MCF 10A (cell line): ENCODE measurements around the gene RNF214. TPM values are rescaled to one million over a fixed set of nuclear protein-coding genes. Genes with fewer than 3 reads are reported as not detected.

Experiments
- BruUV-seq: library from RNA; stranded (reverse); fragments of 400-500 nt; replicated peaks from 2 replicates; lab custom pipeline; 2021; lab: Mats Ljungman, UMichigan
- CTCF ChIA-PET: fragments of 300-600 bp; sonication (Branson Sonifier 250); formaldehyde crosslinking; extraction: SDS; loops from one replicate; lab custom pipeline; 2021; ENCODE audit warnings: antibody characterized with exemption, inconsistent platforms; lab: Yijun Ruan, JAX
- POLR2A ChIA-PET: fragments of 300-600, 350-650 bp; sonication (Branson Sonifier 250); formaldehyde crosslinking; extraction: SDS; loops from one replicate; lab custom pipeline; 2020; ENCODE audit warnings: antibody characterized with exemption, inconsistent platforms; lab: Yijun Ruan, JAX
- DNase-seq: peaks from one replicate; pipeline ENCODE4 v3.0.0-alpha.2; 2018; ENCODE audit not compliant: unreplicated experiment
- H3K27ac Mint-ChIP-seq: one replicate; pipeline ENCODE4 v1.8.0; 2022; ENCODE audit warnings: mild to moderate bottlenecking, low read depth, mixed read lengths; ENCODE audit not compliant: unreplicated experiment
- H3K27me3 Mint-ChIP-seq: one replicate; pipeline ENCODE4 v1.8.0; 2022; ENCODE audit warnings: mixed read lengths; ENCODE audit not compliant: insufficient read depth, unreplicated experiment
- H3K36me3 Mint-ChIP-seq: one replicate; pipeline ENCODE4 v1.8.0; 2022; ENCODE audit warnings: mild to moderate bottlenecking, moderate library complexity, mixed read lengths; ENCODE audit not compliant: insufficient read depth, unreplicated experiment
- H3K4me1 Mint-ChIP-seq: one replicate; pipeline ENCODE4 v1.8.0; 2022; ENCODE audit warnings: mixed read lengths; ENCODE audit not compliant: insufficient read depth, unreplicated experiment
- H3K4me3 Mint-ChIP-seq: one replicate; pipeline ENCODE4 v1.8.0; 2022; ENCODE audit warnings: mild to moderate bottlenecking, moderate library complexity, mixed read lengths; ENCODE audit not compliant: unreplicated experiment
- H3K9me3 Mint-ChIP-seq: one replicate; pipeline ENCODE4 v1.8.0; 2022; ENCODE audit warnings: mixed read lengths; ENCODE audit not compliant: unreplicated experiment
- intact Hi-C: fragments of 100-400 bp; cut with micrococcal nuclease; formaldehyde crosslinking; loops from 2 replicates; pipeline ENCODE4 v1.14.1; 2022
- total RNA-seq: library from RNA; stranded (reverse); gene quantifications from 2 replicates; pipeline ENCODE4 v1.2.3, GENCODE V29; 2022
- TF ChIP-seq, protein P1 (sequence below): fragments of 200-600 bp; IDR thresholded peaks from one replicate; pipeline ENCODE4 v1.8.0; 2022; ENCODE audit warnings: antibody characterized with exemption, mild to moderate bottlenecking; ENCODE audit not compliant: unreplicated experiment

The RNF214 gene
- total RNA-seq, 1 experiment from 2014 or later = 23.3 TPM

DNA sequence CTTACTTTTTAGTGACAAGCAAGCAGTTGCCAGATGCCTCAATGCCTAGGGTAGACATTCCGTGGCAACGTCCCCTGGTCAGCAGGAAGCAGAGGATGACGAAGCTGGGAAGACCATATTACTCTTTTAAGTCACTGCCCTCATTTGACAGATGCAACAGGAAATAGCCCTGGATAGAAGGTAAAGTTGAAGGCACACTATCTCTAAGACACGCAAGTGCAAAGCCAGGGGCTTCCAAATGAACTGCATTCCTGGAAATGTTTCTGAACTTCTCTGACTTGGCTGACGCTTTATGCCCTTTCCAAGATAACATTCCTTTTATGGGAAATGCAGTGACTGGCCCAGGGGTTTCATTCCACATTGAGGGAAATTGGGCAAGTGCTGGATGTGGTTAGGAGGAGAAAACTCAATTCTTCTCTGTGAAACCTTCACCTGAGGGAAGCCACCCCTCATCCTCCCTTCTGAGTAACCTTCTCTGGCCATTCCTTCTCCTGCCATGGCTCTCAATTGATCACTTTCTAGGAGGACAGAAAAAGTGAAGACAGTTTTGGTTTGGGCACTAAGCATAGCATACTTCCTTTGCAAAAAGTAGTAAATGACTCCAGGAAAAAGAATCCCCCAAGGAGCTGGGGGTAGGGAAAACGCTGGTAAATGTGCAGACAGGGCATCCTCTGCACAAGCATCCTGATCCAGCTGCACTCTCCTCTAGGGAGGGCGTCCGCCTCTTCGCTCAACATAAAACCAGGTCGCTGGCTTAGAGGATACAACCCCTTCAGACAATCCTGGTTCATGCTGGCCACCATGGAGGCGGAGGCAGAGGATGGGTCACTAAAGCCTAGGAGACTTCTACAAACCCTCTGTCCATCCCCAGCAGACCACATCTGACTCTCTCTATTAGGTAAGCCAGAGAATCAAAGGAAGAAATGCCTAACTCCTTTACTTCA lies 15.1 kb upstream of the RNF214 start:
- intact Hi-C loops = no loop called here
- H3K27ac Mint-ChIP-seq = no peak overlapping the region
- H3K9me3 Mint-ChIP-seq = no peaks in the 10 kb centered on the region
- ChIA-PET POLR2A (interaction anchor here (0.6 kb wide), 1 partner anchor 14 kb away, joined by 3 read pairs; the partner anchor contains the start of gene PCSK7), CTCF (interaction anchor here (3.2 kb wide), 1 partner anchor 9 kb away, joined by 19 read pairs; no protein-coding TSS in a partner anchor)
- peaks cover 87% of the 10 kb centered on the region for H3K36me3 Mint-ChIP-seq
- BruUV-seq = no TSS peak
- DNase-seq = no peak
- no peaks in the 10 kb centered on the region for H3K27me3 Mint-ChIP-seq
- peaks cover 12% of the 10 kb centered on the region for H3K4me1 Mint-ChIP-seq
- no peak overlapping the region for H3K4me3 Mint-ChIP-seq
- TF ChIP-seq, protein P1, sequence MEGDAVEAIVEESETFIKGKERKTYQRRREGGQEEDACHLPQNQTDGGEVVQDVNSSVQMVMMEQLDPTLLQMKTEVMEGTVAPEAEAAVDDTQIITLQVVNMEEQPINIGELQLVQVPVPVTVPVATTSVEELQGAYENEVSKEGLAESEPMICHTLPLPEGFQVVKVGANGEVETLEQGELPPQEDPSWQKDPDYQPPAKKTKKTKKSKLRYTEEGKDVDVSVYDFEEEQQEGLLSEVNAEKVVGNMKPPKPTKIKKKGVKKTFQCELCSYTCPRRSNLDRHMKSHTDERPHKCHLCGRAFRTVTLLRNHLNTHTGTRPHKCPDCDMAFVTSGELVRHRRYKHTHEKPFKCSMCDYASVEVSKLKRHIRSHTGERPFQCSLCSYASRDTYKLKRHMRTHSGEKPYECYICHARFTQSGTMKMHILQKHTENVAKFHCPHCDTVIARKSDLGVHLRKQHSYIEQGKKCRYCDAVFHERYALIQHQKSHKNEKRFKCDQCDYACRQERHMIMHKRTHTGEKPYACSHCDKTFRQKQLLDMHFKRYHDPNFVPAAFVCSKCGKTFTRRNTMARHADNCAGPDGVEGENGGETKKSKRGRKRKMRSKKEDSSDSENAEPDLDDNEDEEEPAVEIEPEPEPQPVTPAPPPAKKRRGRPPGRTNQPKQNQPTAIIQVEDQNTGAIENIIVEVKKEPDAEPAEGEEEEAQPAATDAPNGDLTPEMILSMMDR = no peak

DNA sequence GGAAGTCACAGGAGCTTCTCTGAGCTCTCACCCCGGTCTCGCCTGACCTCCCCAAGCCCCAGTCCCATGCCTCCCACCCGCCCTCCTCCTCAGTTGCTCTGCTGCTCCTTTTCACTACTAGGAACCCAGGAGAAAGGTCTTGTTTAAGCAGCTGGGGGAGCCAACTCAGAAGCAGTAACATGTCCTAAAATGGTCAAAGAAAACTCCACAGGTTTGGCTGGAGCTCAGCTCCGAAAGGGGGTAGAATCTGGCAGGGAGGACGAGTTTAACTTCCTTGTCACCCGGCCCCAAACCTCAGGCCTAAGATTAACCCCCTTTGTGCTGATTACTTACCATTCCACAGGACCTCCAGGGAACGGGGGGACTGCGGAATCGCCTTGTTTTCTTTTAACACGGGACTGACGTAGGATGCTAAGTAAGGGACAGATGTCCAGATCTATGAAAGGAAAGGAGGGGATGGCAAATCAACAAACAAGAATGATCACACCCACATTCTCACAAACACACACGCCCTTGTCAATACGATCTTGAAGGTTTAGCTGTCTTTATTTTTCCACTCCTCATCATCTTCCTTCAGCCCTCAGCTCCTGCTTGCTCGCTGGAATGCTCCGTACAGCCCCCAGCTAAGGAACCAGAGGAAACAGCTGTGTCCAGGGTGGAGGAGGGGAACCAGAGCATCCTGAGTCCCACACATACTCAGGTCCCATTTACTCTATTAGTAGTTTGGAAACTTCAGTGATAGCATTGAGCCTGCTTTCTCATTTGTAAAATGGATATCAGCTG lies 14.1 kb upstream of the RNF214 start:
- peaks cover 81% of the 10 kb centered on the region for H3K36me3 Mint-ChIP-seq
- no TSS peak for BruUV-seq
- ChIA-PET POLR2A (no interaction called here), CTCF (interaction anchor here (0.6 to 4.2 kb wide), 5 partner anchors 8 to 155 kb away, joined by 3 to 27 read pairs (median 5); partner anchors contain the start of genes PCSK7 and RNF214)
- H3K27ac Mint-ChIP-seq = no peak overlapping the region
- H3K9me3 Mint-ChIP-seq = no peaks in the 10 kb centered on the region
- H3K27me3 Mint-ChIP-seq = no peaks in the 10 kb centered on the region
- no peak overlapping the region for H3K4me3 Mint-ChIP-seq
- TF ChIP-seq, protein P1 = no peak
- peaks cover 14% of the 10 kb centered on the region for H3K4me1 Mint-ChIP-seq
- DNase-seq = no peak
- intact Hi-C loops = no loop called here

GRCh38 chr11:117219001-117219400 lies 13.5 kb upstream of the RNF214 start:
- BruUV-seq = no TSS peak
- peaks cover 78% of the 10 kb centered on the region for H3K36me3 Mint-ChIP-seq
- no peak overlapping the region for H3K4me3 Mint-ChIP-seq
- ChIA-PET POLR2A (no interaction called here), CTCF (interaction anchor here (0.6 to 4.2 kb wide), 3 partner anchors 12 to 73 kb away, joined by 3 to 27 read pairs (median 4); partner anchors contain the start of genes PCSK7 and RNF214)
- no peaks in the 10 kb centered on the region for H3K27me3 Mint-ChIP-seq
- peaks cover 14% of the 10 kb centered on the region for H3K4me1 Mint-ChIP-seq
- TF ChIP-seq, protein P1 = no peak
- no peaks in the 10 kb centered on the region for H3K9me3 Mint-ChIP-seq
- DNase-seq = no peak
- intact Hi-C loops = no loop called here
- no peak overlapping the region for H3K27ac Mint-ChIP-seq
